RWPE2 (cell line): Measurements from ENCODE around the gene DDX25.

Experiments
- ATAC-seq: fragments of 200-7000 bp; cut with Tn5 transposase; 3 replicates; pipeline ENCODE4 v1.9.1; 2021; ENCODE audit warnings: low read depth
- DNase-seq: peaks from one replicate; pipeline ENCODE4 v3.0.0-alpha.2; 2020; ENCODE audit warnings: low spot score
- H3K27ac ChIP-seq: fragments of 450-650 bp; 2 replicates; pipeline ENCODE4 v1.5.1; 2017; ENCODE audit warnings: mild to moderate bottlenecking; ENCODE audit not compliant: poor library complexity, severe bottlenecking
- H3K27me3 ChIP-seq: fragments of 250-450 bp; sonication (Bioruptor Pico); 2 replicates; pipeline ENCODE4 v1.5.1; 2021; ENCODE audit warnings: mild to moderate bottlenecking, moderate library complexity; ENCODE audit not compliant: insufficient read depth, poor library complexity, severe bottlenecking
- H3K36me3 ChIP-seq: fragments of 250-450 bp; sonication (Bioruptor Pico); 2 replicates; pipeline ENCODE4 v1.5.1; 2020; ENCODE audit warnings: low read depth, mild to moderate bottlenecking, moderate library complexity
- H3K4me1 ChIP-seq: fragments of 250-450 bp; sonication (Bioruptor Pico); 2 replicates; pipeline ENCODE4 v1.5.1; 2021; ENCODE audit warnings: mild to moderate bottlenecking, moderate library complexity; ENCODE audit not compliant: insufficient read depth, poor library complexity, severe bottlenecking
- H3K4me3 ChIP-seq: fragments of 250-450 bp; sonication (Bioruptor Pico); 2 replicates; pipeline ENCODE4 v1.5.1; 2021; ENCODE audit warnings: mild to moderate bottlenecking, moderate library complexity; ENCODE audit not compliant: severe bottlenecking
- H3K9me3 ChIP-seq: fragments of 250-450 bp; sonication (Bioruptor Pico); 2 replicates; pipeline ENCODE4 v1.5.1; 2021; ENCODE audit warnings: mild to moderate bottlenecking, moderate library complexity; ENCODE audit not compliant: severe bottlenecking
- CTCF ChIP-seq: fragments of 450-650 bp; IDR thresholded peaks from one replicate; pipeline ENCODE4 v1.5.1; 2017; ENCODE audit warnings: mild to moderate bottlenecking, moderate library complexity; ENCODE audit not compliant: poor library complexity, severe bottlenecking

DDX25 gene

DNA sequence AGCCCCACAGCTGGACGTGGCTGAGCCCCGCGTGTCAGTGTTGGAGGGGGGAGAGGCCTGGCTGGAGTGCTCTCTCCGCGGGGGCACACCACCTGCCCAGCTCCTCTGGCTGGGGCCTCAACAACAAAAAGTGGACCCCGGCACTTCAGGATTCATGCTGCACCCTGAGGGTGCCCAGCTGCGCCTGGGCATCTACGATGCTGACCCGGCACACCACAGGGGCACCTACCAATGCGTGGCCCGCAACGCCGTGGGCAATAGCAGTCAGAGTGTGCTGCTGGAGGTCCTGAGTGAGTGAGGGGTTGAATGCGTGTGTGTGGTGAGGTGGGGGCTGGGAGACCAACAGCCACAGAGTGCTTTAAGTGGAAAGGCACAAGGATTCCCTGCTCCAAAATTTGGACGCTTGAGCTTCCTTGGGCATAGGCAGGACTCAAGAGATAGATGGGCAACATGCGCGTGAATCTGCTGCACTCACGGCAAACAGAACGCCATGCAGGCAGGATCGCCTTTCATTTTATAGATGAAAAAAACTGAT is 49.2 kb downstream of the DDX25 start:
- no peak for DNase-seq
- Histone ChIP-seq H3K27ac (peak overlapping the region; percentile 73), H3K4me3 (no peak overlapping the region), H3K36me3 (no peaks in the 10 kb centered on the region), H3K9me3 (no peaks in the 10 kb centered on the region), H3K4me1 (peaks cover 18% of the 10 kb centered on the region), H3K27me3 (no peaks in the 10 kb centered on the region)
- TF ChIP-seq CTCF = no peak
- ATAC-seq = no peak

GRCh38 chr11:125954123-125954944 is 50.0 kb downstream of the DDX25 start:
- Histone ChIP-seq H3K27me3 (no peaks in the 10 kb centered on the region), H3K9me3 (no peaks in the 10 kb centered on the region), H3K27ac (peak overlapping the region; percentile 73), H3K4me3 (no peak overlapping the region), H3K4me1 (peaks cover 18% of the 10 kb centered on the region), H3K36me3 (no peaks in the 10 kb centered on the region)
- ATAC-seq (no peak), DNase-seq (no peak)
- TF ChIP-seq CTCF = no peak

DNA sequence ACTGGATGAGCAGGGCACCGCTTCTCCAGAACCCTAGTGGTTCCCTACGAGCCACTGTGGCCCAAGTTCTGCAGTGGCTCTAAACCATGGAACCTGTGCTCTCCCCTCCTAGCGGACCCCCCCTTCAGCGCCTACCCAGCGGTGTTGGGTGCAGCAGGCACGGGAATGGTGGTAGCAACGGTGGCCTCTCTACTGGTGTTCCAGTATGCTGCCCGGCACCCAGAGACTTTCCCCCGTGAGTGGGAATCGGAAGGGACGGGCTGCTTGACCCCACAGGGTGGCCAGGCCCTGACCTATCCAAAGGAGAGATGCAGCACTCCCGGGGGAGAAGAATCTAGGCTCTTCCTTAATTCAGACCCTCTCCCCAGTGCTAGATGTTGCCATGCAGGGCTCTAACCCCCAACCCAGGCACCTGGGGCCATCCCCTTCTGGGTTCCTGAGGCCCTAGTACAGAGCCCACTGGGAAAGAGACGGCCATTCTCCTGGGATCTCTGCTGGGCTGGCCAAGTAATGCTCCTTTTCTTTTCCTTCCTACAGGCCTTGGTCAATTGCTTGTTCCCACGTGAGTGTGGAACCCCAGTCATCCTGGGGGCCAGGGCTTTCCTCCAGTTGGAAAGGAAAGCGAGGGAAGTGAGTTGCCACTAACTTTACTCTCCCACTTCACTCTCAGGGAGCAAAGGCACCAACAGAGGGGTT is 50.8 kb downstream of the DDX25 start:
- Histone ChIP-seq H3K9me3 (no peaks in the 10 kb centered on the region), H3K36me3 (no peaks in the 10 kb centered on the region), H3K27ac (no peak overlapping the region), H3K4me1 (peaks cover 18% of the 10 kb centered on the region), H3K27me3 (no peaks in the 10 kb centered on the region), H3K4me3 (no peak overlapping the region)
- no peak for TF ChIP-seq CTCF
- ATAC-seq = no peak
- DNase-seq = no peak

- DNase-seq (no peak), ATAC-seq (no peak)
- Histone ChIP-seq H3K4me1 (peaks cover 18% of the 10 kb centered on the region), H3K36me3 (no peaks in the 10 kb centered on the region), H3K4me3 (no peak overlapping the region), H3K9me3 (no peaks in the 10 kb centered on the region), H3K27me3 (no peaks in the 10 kb centered on the region), H3K27ac (no peak overlapping the region)
- TF ChIP-seq CTCF = no peak
Observed at GRCh38 chr11:125955856-125956255, 51.5 kb downstream of the DDX25 start.
